HG02642 (cell line): ENCODE results near the gene CACNG1.

Experiments used
- ATAC-seq: cut with Tn5 transposase; IDR thresholded peaks from one replicate; pipeline ENCODE4 v1.9.1; 2021; ENCODE audit warnings: mild to moderate bottlenecking; ENCODE audit not compliant: unreplicated experiment, poor library complexity

Gene CACNG1

DNA sequence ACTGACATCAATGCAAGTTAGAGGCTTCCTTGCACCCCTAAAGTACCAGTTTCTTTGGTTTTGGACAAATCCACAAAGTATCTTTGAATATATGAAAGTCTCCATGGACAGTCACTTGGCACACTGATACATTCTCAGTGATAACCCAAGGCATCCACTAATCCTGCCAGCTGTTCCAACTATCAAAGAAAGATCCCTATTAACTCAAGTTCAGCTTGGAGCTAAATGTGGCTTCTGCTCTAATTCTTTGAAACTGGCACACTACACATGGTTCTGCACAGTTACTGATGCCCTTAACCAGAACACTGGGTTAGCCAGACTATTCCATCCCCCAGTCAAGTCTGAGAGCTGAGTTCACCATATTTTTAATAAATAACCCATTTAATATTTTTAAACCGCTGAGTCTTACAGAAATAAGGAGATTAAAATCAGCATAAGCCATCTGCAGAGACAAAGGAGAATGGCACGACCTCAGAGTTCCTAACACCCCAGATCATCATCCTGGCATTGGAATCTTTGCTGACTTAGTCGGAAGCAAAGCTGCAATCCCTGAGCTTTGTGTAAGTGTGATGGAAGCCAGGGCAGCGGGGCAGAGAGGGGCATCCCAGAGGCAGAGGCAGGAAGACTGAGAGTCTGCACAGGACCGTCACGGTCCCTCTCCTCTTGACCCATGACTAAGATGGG, 6.3 kb downstream of the CACNG1 start:
- ATAC-seq, result no peak

- no peak for ATAC-seq
These were observed 6.8 kb downstream of the CACNG1 start for GRCh38 chr17:67051155-67051538.

DNA sequence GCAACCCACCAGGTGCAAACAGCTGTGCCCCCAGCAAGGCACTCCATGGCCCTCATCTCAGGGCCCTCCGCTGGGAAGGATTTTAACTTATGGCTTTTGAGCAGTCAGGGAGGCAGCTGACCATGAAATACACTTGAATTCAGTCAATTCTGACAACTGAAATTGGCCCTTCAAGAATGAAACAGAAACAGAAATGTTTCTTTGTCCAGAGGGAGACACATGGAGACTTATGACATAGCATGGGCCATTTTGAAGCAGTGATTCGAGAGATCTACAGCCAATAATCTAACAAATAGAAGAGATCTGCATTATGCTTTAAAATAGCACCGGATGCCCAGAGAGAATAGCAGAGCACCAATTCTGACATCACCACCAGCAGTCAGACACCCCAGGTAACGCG, 7.5 kb downstream of the CACNG1 start:
- ATAC-seq, result no peak

DNA sequence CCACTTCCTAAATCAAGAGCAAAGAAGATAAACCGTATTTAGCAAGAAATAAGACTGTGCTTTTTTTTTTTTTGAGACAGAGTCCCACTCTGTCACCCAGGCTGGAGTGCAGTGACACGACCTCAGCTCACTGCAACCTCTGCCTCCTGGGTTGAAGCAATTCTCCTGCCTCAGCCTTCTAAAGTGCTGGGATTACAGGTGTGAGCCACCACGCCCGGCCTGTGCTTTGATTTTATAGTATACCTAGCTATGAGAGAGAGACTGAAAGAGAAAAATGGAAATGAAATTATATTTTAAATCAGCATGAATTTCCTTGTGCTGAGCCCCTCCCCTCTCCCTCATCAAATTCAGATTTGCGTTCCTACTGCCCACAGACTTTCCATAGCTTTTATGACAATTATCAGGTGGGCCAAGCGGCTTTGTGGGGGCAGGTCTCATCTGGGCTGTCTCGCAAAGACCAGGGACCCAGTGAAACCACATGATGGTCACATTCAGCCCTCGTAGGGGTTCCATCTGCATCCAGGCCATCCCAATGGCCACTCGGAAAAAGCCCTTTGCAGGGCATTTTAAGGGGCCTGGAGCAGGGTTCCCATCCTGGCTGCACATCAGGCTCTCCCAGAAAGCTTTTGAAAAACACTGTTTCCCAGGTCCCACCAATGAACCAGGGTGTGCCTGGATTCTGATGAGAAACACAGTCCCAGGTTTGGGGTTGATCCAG, 8.5 kb downstream of the CACNG1 start:
- ATAC-seq, result no peak

DNA sequence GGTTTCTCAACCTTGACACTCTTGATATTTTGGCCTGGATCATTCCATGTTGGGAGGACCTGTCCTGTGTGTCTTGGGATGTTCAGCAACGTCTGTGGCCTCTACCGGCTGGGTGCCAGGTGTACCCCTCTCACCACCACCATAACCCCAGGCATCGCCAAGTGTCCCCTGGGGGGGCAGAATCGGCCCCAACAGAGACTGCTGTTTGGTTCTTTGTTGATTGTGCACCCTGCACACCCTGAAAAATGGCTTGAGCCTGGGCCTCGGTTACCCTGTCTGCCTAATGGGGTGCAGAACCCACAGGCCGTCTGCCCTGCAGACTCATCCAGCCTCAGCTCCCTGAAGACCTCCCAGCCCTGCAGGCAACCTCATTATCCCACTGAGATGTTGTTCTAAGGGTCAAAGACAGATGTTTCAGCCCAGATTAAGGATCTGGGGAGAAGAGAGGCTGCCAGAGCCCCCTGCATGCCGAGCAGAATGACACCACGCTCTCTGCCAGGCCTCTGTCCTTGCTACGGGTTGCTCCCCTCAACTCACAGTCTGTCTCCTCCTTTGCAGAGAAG, 9.2 kb downstream of the CACNG1 start:
- no peak for ATAC-seq

- no peak for ATAC-seq
These were observed 9.7 kb downstream of the CACNG1 start for GRCh38 chr17:67054011-67054591.

GRCh38 chr17:67054608-67055007, 10.3 kb downstream of the CACNG1 start:
- ATAC-seq, result no peak

GRCh38 chr17:67055041-67055443, 10.7 kb downstream of the CACNG1 start:
- ATAC-seq, result no peak

- no peak for ATAC-seq
These were observed 11.7 kb downstream of the CACNG1 start for GRCh38 chr17:67055811-67056745.

- ATAC-seq, result no peak
These were observed 12.6 kb downstream of the CACNG1 start for GRCh38 chr17:67056746-67057490.

DNA sequence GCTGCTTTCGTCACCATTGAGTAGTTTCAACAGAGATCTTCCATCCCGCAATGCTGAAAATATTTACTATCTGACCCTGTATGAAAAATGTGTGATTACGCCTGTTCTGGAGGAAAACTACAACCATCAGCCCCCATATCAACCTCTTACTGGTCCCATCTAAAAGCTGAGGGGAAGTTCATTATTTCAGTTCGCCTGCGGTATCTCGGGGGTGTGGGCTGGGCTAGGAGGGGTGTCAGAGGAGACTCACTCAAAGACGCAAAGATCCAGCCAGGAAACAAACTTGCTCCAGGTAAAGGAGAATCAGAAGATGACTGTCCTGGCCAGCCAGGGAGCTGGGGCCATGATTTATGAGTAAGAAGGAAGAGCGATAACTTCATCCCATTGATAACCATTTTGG, 13.7 kb downstream of the CACNG1 start:
- ATAC-seq, result no peak

DNA sequence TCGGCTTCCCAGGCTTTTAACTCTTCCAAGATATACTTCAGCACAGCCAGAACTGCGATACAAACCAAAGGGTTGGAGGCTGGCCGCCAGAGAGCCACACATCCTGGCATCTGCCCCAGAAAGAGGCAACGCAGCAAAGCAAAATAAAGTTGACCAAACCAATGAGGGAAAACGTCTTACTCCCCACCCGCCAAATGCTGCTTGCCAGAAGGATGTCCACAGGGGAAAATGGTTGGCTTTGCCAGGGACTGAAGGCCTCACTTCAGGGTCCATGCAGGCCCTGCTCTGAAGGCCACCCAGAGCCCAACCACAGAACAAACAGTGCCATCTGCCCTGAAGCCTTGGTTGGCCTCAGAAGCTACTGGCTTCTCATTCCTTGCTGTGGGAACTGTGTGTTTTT, 15.0 kb downstream of the CACNG1 start:
- no peak for ATAC-seq

DNA sequence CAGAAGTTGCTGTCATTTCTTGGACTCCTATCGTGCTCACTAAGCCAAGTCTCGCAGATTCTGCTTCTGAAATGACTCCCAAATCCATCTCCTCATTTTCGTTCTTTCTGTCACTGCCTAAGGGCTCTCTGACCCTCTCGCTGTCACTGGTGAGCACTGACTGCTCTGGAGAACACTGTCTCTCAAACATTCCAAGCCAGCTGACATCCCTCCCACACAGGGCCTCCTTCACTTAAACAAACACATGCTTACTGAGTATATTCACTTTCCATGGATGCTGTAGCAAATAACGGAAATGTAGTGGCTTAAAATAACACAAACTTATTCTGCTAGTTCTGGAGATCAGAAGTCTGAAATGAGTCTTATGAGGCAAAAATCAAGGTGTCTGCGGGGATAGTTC, 18.8 kb downstream of the CACNG1 start:
- no peak for ATAC-seq

- ATAC-seq, result no peak
These were observed 22.4 kb downstream of the CACNG1 start for GRCh38 chr17:67066717-67067116.

DNA sequence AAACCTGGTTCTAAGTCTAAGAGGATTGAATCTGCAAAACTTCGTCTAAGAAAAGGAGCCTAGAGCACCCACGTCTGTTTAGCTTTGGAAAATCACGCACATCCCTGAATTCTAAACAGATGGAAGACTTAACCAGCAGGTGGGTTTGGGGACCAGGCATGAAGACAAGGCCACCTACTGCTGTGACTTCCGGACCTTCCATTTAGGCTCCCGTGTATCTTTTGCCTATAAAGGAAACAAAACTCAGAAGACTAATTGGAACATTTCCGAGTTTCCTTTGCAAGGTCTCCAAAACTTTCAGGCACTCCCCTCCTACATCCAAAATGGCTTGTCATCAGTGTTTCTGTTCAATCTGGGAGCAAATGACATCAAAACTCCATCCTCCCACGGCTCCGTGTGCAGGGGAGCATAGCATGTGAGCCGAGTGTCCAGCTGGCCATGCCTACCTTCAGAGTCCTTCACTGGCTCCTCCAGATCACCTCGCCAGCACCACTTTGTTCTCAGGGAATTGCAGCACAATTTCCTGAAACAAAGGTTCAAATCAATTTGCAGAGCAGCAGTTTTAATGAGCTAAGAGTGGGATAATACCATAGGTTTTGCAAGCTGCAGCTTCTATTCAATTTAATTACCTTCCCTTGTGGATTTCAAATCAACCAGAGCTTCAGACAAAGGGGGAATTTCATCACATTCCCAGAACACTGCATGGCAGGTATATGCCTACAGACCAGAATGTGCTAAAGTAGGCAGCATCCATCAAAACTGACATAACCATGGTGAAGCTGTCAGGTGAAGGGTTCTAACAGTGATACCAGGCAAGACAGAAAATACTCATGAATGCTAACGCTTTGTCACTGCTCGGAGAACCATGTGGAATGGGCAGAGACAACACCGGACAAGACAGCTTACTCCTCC, 23.5 kb downstream of the CACNG1 start:
- ATAC-seq, result no peak

DNA sequence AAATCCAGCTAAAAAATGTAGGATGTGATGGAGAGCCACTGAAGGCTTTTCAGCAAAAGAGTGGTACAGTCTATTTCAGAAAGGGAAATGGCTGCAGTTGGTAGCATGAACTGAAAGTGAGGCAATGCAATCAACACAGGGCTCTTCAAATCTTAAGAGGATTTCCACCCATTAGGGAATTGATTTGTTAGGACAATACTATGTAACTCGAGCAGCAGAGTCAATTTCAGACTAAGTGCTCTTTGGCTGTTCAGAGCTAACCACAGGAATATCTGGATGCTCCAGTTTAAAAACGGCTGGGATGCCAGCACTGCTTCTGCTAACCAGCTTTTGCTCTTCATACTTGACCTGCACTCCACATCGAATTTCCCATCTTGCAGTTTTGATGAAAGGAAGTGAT, 24.6 kb downstream of the CACNG1 start:
- ATAC-seq, result no peak

DNA sequence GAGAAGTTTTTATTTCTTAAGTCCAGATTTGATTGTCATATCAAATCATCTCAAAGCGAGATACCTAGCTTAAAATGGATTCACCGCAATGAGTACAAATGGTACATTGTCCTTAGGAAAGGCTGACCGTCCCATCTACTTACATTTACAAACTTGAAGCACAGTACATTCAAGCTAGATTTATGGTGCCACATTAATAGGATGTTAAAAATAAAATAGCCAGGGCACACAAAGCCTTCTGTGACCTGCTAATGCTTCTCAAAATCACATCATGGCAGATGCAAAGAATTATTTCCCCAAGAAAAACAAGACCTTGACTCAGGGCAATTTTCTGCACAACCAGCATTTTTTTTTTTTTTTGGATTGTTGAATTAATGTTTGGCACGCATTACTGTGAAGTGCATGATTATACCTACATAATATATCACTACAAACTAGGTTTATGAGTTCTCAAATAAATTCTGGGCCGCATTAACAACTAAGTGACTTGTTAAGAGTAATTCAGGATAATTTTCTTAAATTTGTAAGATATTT, 25.3 kb downstream of the CACNG1 start:
- ATAC-seq, result no peak

DNA sequence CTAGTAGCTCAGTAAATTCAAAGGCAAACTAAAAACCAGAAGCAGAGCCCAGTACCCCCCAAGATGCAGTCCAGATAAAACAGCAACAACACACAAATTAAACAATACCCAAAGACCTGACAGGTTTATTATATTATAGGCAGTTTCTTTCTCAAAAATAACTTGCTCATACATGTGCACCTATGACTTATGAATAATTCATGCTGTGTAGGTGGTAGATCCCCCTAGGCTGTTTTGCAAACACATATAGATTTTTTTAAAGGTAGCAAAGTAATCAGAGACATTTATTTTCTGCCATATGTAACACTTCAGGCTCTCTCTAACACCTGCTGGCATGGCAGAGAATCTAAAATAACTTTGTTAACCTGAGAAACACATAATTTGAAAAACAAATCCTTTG, 27.2 kb downstream of the CACNG1 start:
- no peak for ATAC-seq
